HG03025 (cell line): ENCODE data around the gene TMEM50B.
"Not testable (repeated sequence)": the region's sequence is repeated elsewhere in the genome, so short reads cannot be mapped to it uniquely, and the experiment has no call there.

Experiments
- ATAC-seq: cut with Tn5 transposase; IDR thresholded peaks from one replicate; pipeline ENCODE4 v1.9.1; 2021; ENCODE audit warnings: mild to moderate bottlenecking, moderate library complexity; ENCODE audit not compliant: unreplicated experiment, low FRiP score

The TMEM50B gene

DNA sequence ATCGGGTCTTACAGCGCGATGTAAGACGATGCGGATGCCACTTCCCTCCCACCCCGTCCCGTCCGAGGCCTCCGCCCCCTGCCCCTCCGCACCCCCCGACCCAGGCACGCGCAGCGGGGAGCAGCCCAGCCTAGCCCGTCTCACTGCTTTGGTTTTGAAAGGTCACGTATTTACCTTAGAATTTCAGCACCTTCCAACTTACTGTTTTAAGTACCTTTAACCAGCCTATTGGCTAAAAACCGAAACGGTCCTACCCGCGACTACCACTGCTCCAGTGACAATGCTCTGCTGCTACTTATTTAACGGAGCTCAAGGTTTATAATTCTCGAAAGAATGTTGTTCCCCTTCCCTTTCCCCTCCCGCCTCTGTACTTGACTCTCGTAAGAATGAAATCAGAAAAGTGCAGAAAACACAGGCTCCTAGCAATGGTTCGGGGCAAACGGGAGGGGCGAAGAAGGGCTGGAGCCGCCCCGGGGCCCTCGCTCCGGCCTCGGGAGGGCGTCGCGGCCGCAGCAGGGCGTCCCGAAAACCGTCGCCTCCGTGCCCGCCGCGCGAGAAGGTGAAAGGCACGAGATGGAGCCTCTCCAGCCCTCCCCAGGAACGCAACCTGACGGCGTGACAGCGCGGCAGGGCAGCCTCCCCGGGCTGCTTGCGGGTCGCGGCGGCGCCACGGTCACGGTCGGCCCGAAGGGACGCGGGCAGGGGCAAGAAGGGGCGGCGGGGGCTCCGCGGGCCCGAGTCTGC is 667 bp downstream of the TMEM50B start:
- peak; percentile 21 for ATAC-seq

DNA sequence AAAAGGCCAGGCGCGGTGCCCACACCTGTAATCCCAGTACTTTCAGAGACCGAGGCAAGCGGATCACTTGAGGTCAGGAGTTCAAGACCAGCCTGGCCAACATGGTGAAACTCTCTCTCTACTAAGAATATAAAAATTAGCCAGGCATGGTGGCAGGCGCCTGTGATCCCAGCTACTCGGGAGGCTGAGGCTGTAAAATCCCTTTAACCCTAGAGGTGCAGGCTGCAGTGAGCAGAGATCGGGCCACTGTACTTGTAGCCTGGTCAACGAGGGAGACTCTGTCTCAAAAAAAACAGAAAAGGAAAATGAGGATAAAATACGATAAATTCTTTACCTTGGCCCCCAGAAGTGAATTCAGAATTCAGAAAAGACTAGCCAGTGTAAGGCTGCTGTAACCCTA is 1.6 kb downstream of the TMEM50B start:
- no peak for ATAC-seq

DNA sequence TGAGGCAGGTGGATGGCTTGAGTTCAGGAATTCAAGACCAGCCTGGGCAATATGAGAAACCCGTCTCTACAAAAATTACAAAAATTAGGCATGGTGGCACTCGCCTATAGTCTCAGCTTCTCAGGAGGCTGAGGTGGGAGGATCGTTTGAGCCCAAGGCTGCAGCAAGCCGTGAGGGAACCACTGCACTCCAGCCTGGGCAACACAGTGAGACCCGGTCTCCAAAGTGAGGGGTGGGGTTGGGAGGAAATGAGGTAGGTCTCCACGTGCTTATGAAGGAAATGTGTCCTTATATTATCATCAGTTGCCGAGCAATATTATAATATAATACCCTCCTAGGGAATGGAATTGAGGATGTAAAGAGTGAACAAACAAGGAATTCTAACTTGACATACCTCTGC is 2.7 kb downstream of the TMEM50B start:
- ATAC-seq = no peak

DNA sequence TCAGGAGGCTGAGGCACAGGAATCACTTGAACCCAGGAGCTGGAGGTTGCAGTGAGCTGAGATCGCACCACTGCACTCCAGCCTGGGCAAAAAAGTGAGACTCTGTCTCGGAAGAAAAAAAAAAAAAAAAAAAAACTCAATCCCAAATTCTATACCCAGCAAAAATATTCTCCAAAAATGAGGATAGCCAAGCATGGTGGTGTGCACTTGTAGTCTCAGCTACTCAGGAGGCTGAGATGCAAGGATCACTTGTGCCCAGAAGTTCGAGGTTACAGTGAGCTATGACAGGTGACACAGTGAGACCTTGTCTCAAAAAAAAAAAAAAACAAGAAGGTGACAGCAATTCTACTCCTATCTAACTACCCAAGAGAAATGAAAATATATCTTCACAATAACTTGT is 6.4 kb downstream of the TMEM50B start:
- ATAC-seq = no peak

DNA sequence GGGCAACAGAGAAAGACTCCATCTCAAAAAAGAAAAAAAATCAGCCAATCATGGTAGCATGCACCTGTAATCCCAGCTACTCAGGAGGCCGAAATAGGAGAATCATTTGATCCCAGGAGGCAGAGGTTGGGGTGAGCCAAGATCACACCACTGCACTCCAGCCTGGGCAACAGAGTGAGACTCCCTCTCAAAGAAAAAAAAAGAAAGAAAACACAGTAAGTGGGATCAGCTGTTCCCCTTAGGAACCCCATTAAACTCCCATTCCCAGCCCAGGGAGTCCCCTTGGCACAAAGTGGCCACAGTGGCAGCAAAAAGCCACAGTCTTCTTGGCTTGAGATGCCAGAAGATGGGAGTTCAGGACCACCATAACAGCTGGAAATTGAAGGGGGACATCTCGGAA is 9.1 kb downstream of the TMEM50B start:
- no peak for ATAC-seq

DNA sequence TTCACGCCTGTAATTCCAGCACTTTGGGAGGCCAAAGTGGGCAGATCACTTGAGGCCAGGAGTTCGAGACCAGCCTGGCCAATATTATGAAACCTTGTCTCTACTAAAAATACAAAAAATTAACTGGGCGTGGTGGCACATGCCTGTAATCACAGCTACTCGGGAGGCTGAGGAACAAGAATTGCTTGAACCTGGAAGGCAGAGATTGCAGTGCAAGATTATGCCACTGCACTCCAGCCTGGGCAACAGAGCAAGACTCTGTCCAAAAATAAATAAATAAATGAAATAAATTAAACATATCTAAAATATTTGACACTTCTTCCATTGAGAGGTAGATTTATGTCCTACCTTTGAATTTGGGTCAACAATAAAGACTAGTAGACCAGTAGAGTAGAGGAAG is 10.6 kb downstream of the TMEM50B start:
- ATAC-seq = not testable (repeated sequence)

DNA sequence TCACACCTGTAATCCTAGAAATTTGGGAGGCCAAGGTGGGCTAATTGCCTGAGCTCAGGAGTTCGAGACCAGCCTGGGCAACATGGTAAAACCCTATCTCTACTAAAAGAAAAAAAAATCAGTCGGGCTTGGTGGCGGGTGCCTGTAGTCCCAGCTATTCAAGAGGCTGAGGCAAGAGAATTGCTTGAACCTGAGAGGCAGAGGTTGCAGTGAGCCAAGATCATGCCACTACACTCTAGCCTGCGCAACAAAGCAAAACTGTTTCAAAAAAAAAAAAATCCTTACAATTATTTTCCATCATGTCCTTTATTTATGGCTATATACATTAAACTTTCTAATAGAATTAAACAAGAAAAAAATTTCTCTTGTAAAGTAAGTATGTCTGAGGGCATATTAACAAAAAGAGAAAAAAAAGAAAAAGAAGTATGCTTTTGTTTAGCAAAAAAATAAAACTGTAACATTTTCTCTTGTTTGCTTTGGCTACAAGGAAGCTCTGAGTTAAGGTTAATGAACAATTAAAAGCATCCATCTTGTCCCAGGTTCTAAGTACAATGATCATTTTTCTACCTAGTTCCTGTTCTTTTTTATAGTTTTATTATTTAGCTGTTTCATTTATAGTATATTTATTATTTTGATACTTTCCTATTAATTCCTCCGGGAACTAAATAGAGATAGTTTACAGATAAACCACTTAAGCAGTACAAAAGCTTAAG is 18.1 kb downstream of the TMEM50B start:
- ATAC-seq = no peak

DNA sequence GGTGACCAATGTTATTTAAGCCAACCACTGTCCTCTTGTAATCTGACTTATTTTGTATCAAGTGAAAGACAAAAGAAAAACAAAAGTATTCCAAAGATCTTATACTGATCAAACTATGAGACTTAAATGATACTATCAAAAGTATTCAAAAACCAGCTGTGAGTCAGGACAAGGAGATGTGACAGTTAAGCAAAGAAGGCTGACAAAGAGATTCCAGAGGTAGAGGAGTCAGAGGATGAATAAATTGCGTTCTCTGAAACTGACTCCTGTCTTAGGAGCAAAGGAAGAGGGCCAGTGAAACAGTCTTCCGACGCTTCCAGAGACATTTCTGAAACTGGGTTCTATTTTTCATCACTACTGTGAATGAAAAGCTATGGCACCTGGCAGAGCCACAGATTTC is 20.9 kb downstream of the TMEM50B start:
- ATAC-seq = no peak

DNA sequence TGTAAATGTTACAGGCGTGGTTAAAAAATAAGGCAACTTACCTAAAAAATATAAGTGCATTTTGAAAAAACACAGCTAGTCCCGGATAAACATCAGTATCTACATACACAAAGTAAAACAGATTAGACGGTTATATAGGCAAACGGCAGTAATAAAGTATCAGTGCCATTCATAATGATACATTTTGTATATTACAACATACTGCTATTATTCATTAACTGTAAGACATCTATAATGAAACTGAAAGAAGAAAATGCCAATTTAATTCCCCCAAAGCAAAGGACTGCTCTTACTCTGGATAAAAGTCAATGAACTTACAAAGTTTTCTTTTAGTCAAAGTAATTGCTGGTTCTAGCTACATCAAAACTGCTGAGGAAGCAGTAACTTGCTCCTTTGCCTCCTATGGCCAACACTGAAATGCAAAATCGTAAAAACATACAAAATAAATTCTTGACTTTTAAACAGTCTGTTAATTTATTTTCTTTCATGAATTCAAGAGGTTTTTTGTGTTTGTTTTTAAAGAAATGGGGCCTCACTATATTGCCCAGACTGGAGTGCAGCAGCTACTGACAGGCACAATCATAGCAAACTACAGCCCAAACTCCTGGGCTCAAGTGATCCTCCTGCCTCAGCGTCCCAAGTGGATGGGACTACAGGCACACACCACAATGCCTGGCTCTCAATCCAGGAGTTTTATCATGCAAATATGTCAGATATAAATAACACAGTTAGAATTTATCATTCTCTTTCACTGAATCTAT is 23.9 kb downstream of the TMEM50B start:
- ATAC-seq = no peak

DNA sequence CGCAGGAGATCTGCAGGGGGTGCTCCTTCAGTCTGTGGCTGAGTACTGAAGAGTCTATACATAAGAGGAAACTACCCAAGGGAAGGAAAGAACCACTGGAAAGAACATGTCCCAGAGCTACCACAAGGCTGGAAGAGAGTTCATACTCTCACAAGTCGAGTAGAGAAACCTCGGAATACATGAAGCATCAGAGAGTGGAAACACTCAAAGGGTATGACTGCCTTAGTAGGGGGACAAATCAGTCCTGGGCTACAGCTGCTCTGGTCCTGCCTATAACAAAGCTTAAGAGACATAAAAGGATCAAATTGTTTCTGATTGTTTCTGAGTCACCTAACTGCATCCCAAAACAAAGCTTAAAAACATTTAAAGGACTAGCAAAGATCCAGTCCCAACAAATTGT is 27.4 kb downstream of the TMEM50B start:
- no peak for ATAC-seq

DNA sequence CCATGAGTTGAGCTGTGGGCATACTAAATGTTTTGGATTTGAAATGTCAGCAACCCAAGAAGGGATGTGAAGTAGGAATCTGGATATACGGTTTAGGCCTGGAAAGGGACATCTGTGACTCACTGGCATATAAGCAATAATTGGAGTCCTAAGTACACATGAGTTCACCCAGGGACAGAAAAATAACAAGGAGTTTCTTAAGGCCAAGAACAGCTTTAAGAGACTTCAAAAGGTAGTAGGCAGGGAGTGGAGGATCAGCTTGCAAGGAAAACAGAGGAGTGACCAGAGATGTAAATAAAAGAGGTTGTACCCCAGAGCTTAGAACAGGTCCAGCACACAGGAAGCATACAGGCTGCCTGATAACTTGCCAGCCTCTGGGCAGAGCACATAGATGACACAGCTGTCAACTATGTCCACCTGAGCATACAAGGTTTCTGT is 28.1 kb downstream of the TMEM50B start:
- no peak for ATAC-seq

DNA sequence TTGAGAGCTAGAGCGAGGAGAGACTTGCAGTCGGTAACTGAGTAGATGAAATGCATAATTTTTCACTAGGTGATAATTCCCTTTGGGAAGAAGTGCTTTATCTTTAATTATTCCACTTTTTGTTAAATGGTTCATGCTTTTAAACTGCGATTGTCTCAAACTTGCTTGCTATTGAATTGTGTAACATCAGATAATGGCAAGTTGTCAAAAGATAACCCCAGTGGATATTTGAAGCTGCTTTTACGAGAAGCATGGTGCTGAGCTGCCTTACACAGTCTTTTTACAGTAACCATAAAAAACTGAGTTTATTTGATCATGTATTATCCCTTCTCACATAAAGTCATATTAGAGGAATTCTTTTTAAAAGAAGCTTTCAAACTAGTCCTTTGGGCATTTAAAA is 30.2 kb downstream of the TMEM50B start:
- ATAC-seq = no peak

DNA sequence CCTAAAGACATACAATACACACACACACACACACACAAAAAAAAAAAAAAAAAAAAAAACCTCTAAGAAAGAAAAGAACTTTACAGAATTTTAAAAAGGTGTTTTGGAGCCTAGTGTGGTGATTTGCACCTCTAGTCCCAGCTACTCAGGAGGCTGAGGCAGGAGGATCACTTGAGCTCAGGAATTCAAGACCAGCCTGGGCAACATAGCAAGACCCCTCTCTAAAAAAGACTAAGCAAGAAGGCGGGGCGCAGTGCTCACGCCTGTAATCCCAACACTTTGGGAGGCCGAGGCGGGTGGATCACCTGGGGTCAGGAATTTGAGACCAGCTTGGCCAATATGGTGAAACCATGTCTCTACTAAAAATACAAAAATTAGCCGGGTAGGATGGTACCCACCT is 33.2 kb downstream of the TMEM50B start:
- ATAC-seq = not testable (repeated sequence)

DNA sequence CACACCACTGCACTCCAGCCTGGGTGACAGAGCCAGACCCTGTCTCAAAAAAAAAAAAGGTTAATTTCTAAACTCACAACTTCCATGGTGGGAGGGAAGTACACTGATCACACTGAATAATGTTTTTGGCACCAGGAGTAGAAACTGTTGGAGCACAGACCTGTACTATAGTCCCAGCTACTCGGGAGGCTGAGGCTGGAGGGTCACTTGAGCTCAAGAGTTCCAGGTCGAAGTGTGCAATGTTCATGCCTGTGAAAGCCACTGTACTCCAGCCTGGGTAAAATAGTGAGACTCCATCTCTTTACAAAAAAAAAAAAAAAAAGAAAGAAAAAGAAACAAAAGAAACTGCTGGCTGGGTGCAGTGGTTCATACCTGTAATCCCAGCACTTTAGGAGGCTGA is 35.3 kb downstream of the TMEM50B start:
- no peak for ATAC-seq

DNA sequence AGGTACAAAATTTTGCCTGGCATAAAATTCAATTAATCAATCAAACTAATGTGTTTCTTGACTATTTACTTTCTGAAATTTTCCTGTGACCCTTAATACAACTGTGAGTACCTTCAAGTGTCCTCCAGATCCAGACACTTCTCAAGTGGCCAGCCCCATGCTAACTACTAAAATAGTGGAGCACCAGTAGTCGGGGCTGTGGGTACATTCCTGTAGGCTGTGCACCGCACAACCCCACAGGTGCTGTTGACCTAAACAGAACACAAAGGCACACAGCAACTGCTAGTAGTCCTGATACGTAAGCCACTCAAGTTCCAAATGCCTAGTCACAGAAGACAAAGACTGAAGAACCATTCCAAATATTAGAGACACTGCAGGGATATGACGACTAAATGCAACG is 36.6 kb downstream of the TMEM50B start:
- ATAC-seq = no peak

DNA sequence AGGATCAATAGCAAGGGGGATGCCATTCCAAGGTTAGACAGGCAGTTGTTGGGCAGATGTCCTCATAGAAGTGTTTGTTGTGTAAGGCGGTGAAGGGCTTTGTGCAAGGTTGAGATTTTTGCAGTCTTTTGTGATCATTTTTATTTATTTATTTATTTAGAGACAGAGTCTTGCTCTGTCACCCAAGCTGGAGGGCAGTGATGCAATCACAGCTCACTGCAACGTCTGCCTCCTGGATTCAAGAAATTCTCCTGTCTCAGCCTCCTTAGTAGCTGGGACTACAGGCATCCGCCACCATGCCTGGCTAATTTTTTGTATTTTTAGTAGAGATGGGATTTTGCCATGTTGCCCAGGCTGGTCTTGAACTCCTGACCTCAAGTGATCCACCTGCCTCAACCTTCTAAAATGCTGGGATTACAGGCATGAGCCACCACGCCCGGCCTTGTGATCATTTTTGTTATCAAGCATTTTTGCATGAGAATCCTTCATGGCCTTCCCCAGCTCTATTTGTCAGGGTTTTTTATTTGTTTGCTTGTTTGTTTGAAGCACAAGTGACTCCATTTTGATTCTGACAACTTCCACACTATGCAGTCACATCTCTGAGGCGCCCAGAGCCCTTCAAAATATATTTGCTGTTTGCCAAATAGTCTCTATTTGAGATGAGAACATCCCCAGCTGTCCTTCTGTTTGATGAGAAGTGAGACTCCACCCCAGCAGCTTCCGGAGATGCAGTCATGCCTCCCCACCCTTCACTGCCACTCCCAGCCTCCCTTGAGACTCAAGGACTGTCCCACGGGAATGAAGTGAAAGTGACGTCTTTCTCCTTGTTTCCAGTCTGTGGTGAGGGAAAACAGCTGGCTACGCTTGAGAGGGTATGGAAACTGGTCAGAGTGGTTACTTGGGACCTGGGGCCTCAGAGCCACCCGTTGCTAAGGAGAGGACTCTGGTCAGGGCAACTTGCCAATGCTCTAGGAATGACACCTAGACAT is 38.0 kb downstream of the TMEM50B start:
- ATAC-seq = no peak

DNA sequence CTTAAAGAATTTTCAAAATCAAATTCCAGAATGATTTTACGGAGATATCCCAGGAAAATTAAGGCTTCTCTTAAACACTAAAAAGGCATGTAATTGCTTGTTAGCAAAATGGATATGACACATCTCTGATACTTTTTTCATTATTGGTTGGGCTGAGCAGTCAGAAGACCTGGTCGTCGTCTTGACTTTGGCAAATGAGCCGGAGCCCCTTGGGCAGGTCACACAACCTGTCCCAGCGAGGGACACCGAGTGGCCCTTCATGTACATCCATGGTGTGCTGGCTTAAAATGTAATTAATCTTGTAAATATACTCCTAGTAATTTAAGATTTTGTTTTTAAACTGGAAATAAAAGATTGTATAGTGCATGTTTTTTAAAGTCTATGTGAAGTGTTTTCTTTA is 42.6 kb downstream of the TMEM50B start:
- no peak for ATAC-seq

DNA sequence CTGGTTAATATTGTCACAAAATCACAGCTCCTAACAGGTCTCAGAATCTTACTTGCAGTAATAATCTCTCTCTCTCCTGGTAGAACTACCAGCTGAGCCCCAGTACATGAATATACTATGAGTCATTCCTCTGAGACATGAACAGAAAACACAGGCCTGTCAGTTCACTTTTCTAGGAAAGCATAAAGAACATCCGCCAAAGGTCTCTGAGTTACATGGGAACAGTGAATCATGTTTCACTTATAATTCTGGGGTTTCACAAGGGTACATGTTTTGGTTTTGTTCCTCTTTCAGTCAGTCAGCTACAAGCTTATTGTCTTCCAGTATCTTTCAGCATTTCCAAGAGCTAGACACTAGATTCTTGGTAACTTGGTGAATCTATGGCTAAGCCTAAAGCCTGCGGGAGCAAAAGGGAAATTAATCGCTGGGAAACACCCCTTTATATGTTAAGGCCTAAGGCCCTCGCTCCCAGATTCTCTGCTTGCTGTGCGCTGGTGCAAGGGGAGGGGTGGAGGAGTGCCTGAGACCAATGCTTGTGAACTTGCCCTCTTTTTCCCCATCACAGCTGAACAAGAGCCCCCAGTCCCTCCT is 44.9 kb downstream of the TMEM50B start:
- ATAC-seq = peak; percentile 88

DNA sequence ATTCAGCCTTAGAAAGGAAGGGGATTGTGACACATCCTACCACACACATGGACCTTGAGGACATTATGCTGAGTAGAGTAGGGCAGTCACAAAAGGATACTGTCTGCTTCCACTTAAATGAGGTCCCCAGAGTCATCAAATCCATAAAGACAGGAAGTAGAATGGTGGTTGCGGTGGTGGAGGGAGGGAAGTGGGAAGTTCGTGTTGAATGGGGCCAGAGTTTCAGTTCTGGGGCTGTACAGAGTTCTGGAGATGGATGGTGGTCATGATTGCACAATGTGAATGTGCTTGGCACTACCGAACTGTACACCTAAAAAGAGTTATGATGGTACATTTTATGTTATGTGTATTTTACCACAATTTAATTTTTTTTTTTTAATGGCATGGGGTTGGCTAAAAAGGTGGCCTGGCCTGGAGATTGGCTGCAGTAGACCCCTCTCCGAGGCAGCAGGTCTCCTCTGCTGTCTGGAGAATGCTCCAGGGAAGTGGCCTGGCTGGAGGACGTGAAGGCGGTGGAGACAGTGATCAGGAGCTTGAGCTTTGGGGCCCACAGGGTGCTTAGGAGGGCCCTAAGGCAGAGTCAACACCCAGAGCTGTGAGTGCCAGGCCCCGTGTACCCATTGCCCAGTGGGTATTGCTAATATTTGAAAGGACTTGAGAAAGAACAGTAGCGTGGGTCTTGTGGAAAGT is 46.2 kb downstream of the TMEM50B start:
- ATAC-seq = no peak
